Esophagus squamous epithelium (tissue), 5 donors: ENCODE results near the gene GPR158. TPM values are rescaled to one million over a fixed set of nuclear protein-coding genes. Genes with fewer than 3 reads are reported as not detected.

ENCODE experiments used
- DNase-seq: peaks from one replicate; lab custom pipeline; 2025; lab: John Stamatoyannopoulos, UW
- H3K27ac ChIP-seq, 4 donors: fragments of 200-600 bp; sonication (generic); one replicate each; pipeline ENCODE4 v1.5.1; 2016 to 2019; ENCODE audit warnings: mild to moderate bottlenecking in 1 of 4
- H3K27me3 ChIP-seq, 4 donors: fragments of 200-600 bp; sonication (generic); 1 replicate in 3 of 4; 2 replicates in 1 of 4; pipeline versions ENCODE4 v1.5.1 to v1.6.0; 2017 to 2021; ENCODE audit warnings: antibody characterized with exemption in 1 of 4
- H3K36me3 ChIP-seq, 3 donors: fragments of 200-600 bp; sonication (generic); one replicate each; pipeline ENCODE4 v1.5.1; 2016 to 2019
- H3K4me1 ChIP-seq, 3 donors: fragments of 200-600 bp; sonication (generic); one replicate each; pipeline ENCODE4 v1.5.1; 2017 to 2019
- H3K4me3 ChIP-seq, 4 donors: fragments of 200-600 bp; sonication (generic); 1 replicate in 3 of 4; 2 replicates in 1 of 4; pipeline ENCODE4 v1.5.1; 2016 to 2019; ENCODE audit warnings: mild to moderate bottlenecking in 2 of 4, moderate library complexity in 1 of 4
- H3K9me3 ChIP-seq, 3 donors: fragments of 200-600 bp; sonication (generic); one replicate each; pipeline ENCODE4 v1.5.1; 2016 to 2019
- CTCF ChIP-seq, 6 experiments: fragments of 450-650 bp in 4 of 6; fragments of 200-600 bp in 2 of 6; sonication (generic) in 2 of 6; IDR thresholded peaks; one replicate each; pipeline ENCODE4 v1.5.1; 2016 to 2019; ENCODE audit warnings: antibody characterized with exemption in 6 of 6, mild to moderate bottlenecking in 4 of 6, moderate library complexity in 4 of 6
- POLR2A ChIP-seq, 4 donors: fragments of 450-650 bp; IDR thresholded peaks; one replicate each; pipeline ENCODE4 v1.6.1; 2017; ENCODE audit warnings: antibody characterized with exemption in 4 of 4, mild to moderate bottlenecking in 4 of 4, moderate library complexity in 3 of 4
- WGBS, 2 donors: methylation state at CpG; one replicate each; pipeline ENCODE4 v1.1.5; 2018; 5-methylcytosine and 5-hydroxymethylcytosine counted together
- intact Hi-C: fragments of 100-400 bp; cut with DNase I; formaldehyde crosslinking; loops from one replicate; pipeline ENCODE4 v1.15.0; 2022
- total RNA-seq, 4 donors: library from RNA; depleted of rRNA; stranded (reverse); fragments of >200 nt; gene quantifications; one replicate each; pipeline ENCODE4 v1.1.0, GENCODE V29; 2016
- donor health status: DM: yes; HTN: yes; CAD: no.

GPR158 gene
- total RNA-seq, 4 donors from 2014 or later = not detected

GRCh38 chr10:25481467-25481866, 306.7 kb downstream of the GPR158 start:
- Histone ChIP-seq H3K9me3 (no peaks in the 10 kb centered on the region), H3K27me3 (no peaks in the 10 kb centered on the region), H3K4me1 (no peaks in the 10 kb centered on the region), H3K27ac (no peak overlapping the region), H3K4me3 (no peak overlapping the region), H3K36me3 (no peaks in the 10 kb centered on the region)
- TF ChIP-seq POLR2A (IDR thresholded peaks at IDR 0.05) (no peak), CTCF (IDR thresholded peaks at IDR 0.05) (no peak)
- no peak for DNase-seq
- WGBS, 2 donors = 71 to 76% methylated on average over 3 of the region's 3 CpGs
- intact Hi-C loops = no loop called here

DNA sequence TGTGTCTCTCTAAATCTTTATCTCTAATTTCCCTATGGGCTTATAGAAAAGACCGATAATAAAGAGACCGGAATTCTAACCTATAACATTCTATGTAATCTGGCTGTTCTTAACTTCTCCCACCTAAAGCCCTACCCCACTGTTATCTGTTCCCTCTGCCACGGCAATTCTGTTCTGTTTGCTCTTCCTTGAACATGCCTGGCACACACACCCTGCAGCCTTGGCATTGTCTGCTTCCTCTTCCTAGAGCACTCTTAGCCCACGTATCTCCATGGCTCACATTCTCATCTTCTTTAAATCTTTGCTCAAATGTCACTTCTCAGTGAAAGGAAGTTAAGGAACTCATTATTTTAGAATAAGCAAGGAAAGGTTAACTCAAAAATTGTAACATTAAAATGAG, 309.2 kb downstream of the GPR158 start:
- Histone ChIP-seq H3K27me3 (no peaks in the 10 kb centered on the region), H3K4me1 (no peaks in the 10 kb centered on the region), H3K4me3 (no peak overlapping the region), H3K36me3 (no peaks in the 10 kb centered on the region), H3K27ac (no peak overlapping the region), H3K9me3 (no peaks in the 10 kb centered on the region)
- DNase-seq = no peak
- intact Hi-C loops = no loop called here
- TF ChIP-seq POLR2A (IDR thresholded peaks at IDR 0.05) (no peak), CTCF (IDR thresholded peaks at IDR 0.05) (no peak)
- WGBS, 2 donors = 56 to 57% methylated on average over 4 of the region's 4 CpGs

GRCh38 chr10:25487266-25487665, 312.5 kb downstream of the GPR158 start:
- no peaks in the 10 kb centered on the region for H3K27me3 ChIP-seq
- no peak for DNase-seq
- no peaks in the 10 kb centered on the region for H3K9me3 ChIP-seq
- 82 to 86% methylated on average over 5 of the region's 5 CpGs for WGBS, 2 donors
- peaks cover 0 to 6% (median 0%) of the 10 kb centered on the region in 3 donors for H3K4me1 ChIP-seq
- no peaks in the 10 kb centered on the region for H3K36me3 ChIP-seq
- no peak overlapping the region for H3K27ac ChIP-seq
- H3K4me3 ChIP-seq = no peak overlapping the region
- no peak for TF ChIP-seq CTCF (IDR thresholded peaks at IDR 0.05)
- TF ChIP-seq POLR2A (IDR thresholded peaks at IDR 0.05) = no peak
- intact Hi-C loops = no loop called here

DNA sequence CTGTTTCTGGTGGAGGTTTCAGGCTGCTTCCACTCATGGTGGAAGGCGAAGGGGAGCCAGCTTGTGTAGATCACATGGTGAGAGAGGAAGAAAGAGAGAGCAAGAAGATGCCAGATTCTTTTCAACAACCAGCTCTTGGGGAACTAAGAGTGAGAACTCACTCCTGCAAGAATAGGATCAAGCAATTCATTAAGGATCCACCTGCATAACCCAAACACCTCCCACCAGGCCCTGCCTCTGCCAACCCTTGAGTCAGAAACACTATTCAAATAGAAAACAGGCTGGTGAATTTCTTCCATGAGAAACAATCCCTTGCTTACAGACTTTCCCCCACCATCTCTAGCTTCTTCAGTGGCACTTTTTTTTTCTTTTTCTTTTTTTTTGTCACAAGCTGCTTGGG, 317.2 kb downstream of the GPR158 start:
- DNase-seq = no peak
- Histone ChIP-seq H3K27me3 (no peaks in the 10 kb centered on the region), H3K4me1 (peaks cover 0 to 9% (median 0%) of the 10 kb centered on the region in 3 donors), H3K36me3 (no peaks in the 10 kb centered on the region), H3K4me3 (no peak overlapping the region), H3K27ac (no peak overlapping the region), H3K9me3 (no peaks in the 10 kb centered on the region)
- 92 to 93% methylated on average over 1 of the region's 1 CpG for WGBS, 2 donors
- no peak for TF ChIP-seq CTCF (IDR thresholded peaks at IDR 0.05)
- TF ChIP-seq POLR2A (IDR thresholded peaks at IDR 0.05) = no peak
- intact Hi-C loops = no loop called here

- Histone ChIP-seq H3K9me3 (no peaks in the 10 kb centered on the region), H3K4me3 (no peak overlapping the region), H3K36me3 (no peaks in the 10 kb centered on the region), H3K27ac (no peak overlapping the region), H3K4me1 (peaks cover 0 to 9% (median 0%) of the 10 kb centered on the region in 3 donors), H3K27me3 (no peaks in the 10 kb centered on the region)
- DNase-seq = no peak
- intact Hi-C loops = no loop called here
- TF ChIP-seq POLR2A (IDR thresholded peaks at IDR 0.05) (no peak), CTCF (IDR thresholded peaks at IDR 0.05) (no peak)
Measured at GRCh38 chr10:25492680-25493079, 317.9 kb downstream of the GPR158 start.
